Measurements from ENCODE around the gene PGM3.

The PGM3 gene

GRCh38 chr6:83192871-83193746 is at the start of gene PGM3, which contains the start of gene RWDD2A:
Gene PGM3 (minus strand): TSS chr6:83193265. CDS start chr6:83191012, 2,253 bp downstream.
Gene RWDD2A (plus strand): TSS chr6:83193357. CDS start chr6:83194452, 1,095 bp downstream.
- H3K4me3 ChIP-seq (ENCODE audit: low read depth, low read length): peak within 1 kb of the TSS; percentile 74
- TF ChIP-seq CTCF (IDR thresholded peaks at IDR 0.05; ENCODE audit: low read depth, low read length): no peak

GRCh38 chr6:83231146-83231545 is 38.1 kb upstream of the PGM3 start:
- H3K4me3 ChIP-seq (ENCODE audit: low read depth, low read length): no peak overlapping the region
- no peak for TF ChIP-seq CTCF (IDR thresholded peaks at IDR 0.05; ENCODE audit: low read depth, low read length)

GRCh38 chr6:83226517-83226916 is 33.5 kb upstream of the PGM3 start:
- no peak for TF ChIP-seq CTCF (IDR thresholded peaks at IDR 0.05; ENCODE audit: low read depth, low read length)
- H3K4me3 ChIP-seq (ENCODE audit: low read depth, low read length): no peak overlapping the region

GRCh38 chr6:83221889-83222479 is 28.9 kb upstream of the PGM3 start:
- TF ChIP-seq CTCF (IDR thresholded peaks at IDR 0.05; ENCODE audit: low read depth, low read length): no peak
- H3K4me3 ChIP-seq (ENCODE audit: low read depth, low read length): no peak overlapping the region

GRCh38 chr6:83221276-83221675 is 28.2 kb upstream of the PGM3 start:
- H3K4me3 ChIP-seq (ENCODE audit: low read depth, low read length): no peak overlapping the region
- no peak for TF ChIP-seq CTCF (IDR thresholded peaks at IDR 0.05; ENCODE audit: low read depth, low read length)

GRCh38 chr6:83220121-83220520 is 27.1 kb upstream of the PGM3 start:
- TF ChIP-seq CTCF (IDR thresholded peaks at IDR 0.05; ENCODE audit: low read depth, low read length): no peak
- no peak overlapping the region for H3K4me3 ChIP-seq (ENCODE audit: low read depth, low read length)

- H3K4me3 ChIP-seq (ENCODE audit: low read depth, low read length): no peak overlapping the region
- no peak for TF ChIP-seq CTCF (IDR thresholded peaks at IDR 0.05; ENCODE audit: low read depth, low read length)
Observed at GRCh38 chr6:83218646-83219045, 25.6 kb upstream of the PGM3 start.

Measured in WI38 (cell line).